GM18867 (cell line): ENCODE results near the gene COBL.

Experiments used
- ATAC-seq: cut with Tn5 transposase; IDR thresholded peaks from one replicate; pipeline ENCODE4 v1.9.1; 2021; ENCODE audit warnings: mild to moderate bottlenecking, moderate library complexity; ENCODE audit not compliant: unreplicated experiment

Gene COBL, protein sequence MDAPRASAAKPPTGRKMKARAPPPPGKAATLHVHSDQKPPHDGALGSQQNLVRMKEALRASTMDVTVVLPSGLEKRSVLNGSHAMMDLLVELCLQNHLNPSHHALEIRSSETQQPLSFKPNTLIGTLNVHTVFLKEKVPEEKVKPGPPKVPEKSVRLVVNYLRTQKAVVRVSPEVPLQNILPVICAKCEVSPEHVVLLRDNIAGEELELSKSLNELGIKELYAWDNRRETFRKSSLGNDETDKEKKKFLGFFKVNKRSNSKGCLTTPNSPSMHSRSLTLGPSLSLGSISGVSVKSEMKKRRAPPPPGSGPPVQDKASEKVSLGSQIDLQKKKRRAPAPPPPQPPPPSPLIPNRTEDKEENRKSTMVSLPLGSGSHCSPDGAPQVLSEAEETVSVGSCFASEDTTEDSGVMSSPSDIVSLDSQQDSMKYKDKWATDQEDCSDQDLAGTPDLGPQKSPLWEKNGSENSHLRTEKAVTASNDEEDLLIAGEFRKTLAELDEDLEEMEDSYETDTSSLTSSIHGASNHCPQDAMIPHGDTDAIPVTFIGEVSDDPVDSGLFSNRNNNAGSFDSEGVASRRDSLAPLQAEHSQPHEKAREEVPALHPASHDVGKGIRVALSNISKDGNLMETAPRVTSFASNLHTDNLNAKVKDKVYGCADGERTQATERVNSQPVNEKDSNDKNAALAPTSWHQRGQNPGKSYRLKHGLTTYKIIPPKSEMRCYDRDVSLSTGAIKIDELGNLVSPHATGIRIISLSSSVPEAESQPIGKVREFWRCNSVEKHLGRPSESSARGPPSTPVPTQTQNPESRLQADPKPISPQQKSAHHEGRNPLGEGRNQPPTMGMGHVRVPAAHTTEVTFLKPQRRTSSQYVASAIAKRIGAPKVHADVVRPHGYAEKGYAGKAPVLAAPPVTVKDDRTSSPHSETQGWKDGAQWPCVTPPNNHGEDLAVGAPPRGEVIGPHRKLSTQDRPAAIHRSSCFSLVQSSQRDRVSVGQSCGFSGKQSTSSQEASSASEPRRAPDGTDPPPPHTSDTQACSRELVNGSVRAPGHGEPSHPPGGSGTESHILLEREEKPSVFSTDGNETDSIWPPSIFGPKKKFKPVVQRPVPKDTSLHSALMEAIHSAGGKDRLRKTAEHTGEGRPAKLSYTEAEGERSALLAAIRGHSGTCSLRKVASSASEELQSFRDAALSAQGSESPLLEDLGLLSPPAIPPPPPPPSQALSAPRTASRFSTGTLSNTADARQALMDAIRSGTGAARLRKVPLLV

DNA sequence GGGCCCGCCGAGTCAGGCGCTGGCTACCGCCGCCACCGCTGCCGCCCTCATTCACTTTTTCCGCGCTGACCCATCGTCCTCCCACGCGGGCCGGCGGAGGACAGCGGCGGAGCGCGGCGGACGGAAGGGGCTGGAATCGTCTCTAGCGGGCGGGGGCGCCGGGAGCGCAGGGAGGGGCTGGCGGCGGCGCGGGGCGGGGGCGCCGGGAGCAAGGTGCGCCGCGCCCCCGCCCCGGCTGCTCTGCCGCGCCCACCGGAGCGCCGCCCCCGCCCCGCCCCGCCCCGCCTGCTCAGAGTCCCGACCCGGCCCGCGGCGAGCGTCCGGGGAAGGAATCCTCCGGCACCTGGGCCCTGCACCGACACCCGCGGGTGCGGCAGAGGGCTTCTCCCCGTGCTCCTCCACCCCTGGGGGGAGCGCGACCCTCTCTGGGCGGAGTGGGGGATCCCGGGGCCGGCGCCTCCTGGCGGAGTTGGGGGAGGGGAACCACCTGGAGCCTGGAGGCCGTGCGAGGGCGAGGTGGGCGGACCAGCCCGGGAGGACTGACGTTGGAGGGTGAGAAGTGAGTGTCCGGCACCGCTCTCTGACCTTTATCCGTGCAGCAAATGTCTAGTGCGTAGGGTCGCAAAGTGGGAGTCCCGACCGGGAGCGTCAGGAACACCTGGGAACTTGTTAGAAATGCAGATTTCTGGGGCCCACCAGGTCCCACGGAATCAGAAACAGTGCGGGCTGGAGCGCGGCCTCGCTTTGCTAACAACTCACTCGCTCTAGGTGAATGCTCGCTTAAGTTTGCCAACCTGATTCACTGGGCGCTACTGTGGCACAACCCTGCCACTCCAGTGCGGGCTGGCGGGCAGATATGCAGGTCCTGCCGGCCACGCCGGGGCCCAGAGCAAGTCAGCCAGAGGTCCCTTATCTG lies at the start of gene COBL:
Gene COBL, minus strand, starts transcription at position 144 of the 916 bp plus-strand sequence. CDS start 176 bp downstream, outside the sequence.
- no peak for ATAC-seq

DNA sequence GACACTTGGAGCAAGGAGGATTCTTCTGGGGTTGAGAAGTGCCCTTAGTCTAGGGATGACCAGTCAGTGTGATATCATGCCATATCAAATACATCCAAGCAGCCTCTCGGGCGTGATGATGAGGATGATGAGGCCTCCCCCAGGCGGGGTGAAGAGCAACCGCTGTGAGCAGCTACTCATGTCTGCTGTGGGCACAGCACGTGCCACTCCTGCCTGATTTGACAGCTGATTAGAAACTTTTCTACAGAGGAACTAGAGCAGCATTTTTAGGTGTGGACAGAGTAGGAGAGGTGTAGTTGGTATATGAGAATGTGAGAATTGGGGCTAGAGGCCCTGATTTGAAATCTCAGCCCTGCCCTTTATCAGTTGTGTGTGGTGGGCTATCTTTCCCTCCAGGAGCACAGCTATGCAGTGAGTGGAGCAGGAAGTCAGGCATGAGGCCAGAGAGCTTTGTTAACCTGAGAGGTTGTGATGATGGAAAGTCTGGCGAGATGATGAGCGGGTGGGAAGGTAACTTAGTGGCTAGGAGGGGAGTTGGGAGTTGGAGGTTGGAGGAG lies 49.6 kb upstream of the COBL start:
- ATAC-seq, result no peak

DNA sequence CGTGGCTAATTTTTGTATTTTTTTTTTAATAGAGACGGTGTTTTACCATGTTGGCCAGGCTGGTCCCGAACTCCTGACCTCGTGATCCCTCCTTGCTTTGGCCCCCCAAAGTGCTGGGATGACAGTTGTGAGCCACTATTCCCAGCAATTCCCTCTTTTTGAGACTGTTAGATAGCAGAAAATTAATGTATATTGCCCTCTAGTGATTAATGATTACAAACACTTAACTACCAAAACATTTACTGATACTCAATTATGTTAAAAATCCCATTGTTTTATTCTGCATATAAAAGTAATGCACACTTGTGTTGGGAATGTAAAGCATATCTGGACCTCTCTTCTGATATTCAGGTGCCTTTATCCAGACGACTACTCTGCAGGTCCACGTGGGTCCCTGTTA lies 41.2 kb upstream of the COBL start:
- ATAC-seq, result no peak

DNA sequence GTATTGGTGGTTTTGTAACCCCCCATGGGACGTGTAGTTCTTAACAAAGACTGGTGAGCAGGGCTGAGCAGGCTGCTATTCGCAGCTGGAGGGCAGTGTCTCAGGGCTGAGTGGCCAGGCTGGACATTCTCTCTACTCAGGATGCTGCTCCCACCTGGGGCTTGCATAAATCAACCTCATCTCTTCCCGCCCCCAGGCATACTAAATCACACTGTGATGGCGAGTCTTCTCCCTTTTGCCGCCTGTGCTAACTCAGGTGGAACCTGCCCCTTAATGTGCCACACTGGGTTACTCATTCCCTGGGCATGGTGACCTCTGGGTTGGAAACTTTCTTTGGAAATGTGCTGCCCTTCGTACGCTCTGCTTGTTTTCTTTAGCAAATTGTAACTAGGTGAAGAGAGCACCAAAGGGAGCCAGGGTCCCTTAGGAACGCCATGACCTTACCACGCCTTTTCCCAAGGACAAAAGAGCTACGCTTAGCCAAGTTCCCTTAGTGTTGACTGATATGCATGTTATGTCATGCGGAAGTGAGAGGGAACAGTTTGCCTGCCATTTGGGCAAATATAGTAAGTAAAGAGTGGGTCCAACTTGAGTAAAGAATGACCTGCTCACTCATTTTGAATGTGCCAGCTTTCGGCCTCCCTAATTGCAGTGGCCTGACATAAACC lies 40.4 kb upstream of the COBL start:
- no peak for ATAC-seq

DNA sequence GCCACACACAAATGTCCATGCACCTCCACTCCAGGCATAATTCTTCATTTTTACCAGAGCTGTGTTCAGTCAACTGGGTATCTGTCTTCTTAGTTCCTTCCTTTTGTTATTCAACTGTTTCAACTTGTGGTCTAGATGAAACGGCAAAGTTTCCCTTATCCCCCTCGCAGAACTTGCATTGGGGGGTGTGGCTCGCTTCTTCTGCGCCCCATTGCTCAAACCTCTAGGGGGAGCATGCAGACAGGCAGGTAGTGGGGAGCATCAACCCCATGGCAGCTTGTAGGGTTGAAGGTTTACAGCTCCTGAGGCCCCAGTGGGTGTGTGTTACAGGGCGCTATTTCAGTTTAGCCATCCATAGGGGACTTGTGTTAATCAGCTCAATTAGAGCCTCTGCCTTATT lies 38.3 kb upstream of the COBL start:
- peak; percentile 56 for ATAC-seq

DNA sequence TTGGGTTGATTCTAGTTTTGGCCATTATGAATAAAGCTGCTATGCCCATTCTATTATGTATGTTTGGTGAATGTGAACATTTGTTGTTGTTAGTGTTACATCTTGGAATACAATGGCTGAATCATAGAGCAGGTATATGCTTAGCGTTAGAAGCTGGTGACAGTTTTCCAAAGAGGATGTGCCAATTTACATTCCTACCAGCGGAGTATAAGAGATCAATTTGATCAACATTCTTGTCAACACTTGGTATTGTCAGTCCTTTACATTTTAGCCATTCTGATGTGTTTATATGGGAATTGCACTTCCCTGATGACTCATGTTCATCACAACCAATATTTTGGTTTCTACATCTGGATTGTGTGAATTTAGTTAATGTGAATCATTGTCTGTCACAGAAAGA lies 37.8 kb upstream of the COBL start:
- no peak for ATAC-seq

DNA sequence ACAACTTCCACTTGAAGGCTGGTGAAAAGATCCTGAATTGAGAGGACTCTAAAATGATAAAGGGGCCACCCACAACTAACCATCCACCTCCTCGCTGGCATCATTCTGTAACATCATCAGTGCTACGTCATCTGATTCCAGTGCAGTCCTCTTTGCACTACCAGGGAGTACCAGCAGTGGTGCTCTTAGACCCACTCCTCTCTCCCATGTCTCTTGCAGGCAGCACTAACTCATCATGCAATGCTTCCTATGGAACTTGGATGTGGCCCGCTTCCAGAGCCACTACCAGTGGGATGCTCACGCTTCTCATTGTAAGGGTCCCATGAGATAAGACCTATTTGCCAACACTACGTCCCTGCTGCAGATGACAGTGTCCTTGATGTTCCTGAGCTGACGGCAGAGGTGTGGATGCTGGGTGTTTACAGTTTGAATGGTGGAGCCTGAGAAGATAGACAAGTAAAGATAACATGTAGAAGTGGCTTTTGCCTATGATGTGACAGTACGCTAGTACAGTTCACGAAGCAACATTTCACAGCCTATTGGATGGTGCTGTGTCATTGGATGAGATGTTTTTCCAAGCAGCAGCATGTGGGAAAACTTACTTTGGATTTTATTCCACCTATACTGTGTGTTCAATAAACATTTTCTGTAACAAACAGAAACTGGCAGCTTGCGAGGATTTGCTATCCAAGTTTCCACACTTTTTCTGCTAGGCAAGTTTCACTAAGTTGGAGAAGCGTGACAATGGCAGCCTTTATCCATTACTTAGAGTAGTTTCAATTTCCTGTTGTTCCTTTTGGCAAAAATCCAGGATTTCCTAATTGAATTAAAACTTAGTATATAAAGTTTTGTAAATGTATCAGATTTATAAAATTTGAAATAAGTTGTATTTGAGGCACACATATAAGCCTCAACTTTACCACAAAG lies 35.8 kb upstream of the COBL start:
- ATAC-seq, result no peak

DNA sequence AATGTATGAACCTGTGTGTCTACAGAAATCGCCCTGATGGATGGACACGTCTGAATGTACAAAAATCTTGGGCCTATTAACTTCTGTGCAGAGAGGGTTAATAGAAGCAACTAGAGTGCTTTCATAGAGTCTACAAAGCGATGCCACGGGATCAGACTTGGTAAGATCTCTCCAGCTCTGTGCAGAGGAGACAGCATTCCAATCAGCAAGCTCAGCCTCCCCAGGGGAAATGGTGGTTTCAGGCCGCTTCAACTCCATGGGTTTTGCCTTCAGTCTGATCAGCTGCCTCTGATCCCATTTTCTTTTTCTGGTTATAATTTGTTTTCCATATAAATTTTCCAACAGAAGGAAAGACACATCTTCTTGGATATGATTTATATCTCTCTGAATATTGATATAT lies 35.1 kb upstream of the COBL start:
- no peak for ATAC-seq

DNA sequence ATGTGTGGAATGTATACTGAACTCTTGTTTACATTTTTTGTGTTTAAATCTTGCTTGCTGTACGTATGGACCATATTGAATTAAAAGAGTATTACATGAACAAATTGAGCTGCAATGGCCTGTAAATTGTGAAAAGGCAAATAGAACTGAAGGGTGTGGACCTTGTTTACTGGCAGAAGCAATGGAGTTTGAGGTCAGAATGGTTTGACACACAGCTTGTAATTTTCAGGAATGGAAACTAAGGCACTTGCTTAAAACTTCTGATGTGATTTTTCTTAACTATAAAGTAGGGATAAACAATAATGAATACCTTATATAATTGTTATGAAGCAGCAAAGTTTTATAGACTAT lies 33.9 kb upstream of the COBL start:
- ATAC-seq, result no peak

DNA sequence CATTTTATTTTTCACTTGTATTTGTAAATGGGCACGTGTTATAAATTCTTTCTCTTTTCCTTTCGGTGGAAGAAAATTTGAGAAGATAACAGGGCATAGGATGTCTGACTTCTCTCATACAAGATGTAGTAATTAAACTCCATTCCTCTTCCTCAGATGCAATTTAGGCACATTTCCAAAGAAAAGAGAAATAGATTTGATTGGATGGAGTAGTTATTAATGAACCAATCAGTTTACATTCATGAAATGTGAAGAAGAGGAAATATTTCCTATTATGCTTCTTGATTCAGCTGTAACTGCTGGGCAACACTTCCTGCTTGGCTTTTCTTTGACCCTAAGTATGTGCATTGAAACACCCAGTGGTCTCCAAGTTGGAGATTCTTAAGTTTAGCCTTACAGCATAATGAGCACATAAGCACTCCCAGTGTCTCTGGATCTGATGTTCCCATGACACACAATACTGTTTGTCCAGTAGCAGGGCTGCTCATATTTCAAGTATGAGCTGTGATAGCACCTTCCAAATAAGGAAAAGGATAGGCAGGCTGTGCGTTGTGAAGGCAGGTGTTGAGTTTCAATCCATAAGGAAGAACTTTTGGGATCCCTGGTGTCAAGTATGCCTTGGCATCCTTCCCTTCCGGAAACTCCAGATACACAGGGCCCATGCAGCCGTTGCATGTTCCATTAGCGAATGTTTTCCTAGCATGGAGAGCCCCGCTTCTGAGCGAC lies 33.4 kb upstream of the COBL start:
- ATAC-seq, result no peak

DNA sequence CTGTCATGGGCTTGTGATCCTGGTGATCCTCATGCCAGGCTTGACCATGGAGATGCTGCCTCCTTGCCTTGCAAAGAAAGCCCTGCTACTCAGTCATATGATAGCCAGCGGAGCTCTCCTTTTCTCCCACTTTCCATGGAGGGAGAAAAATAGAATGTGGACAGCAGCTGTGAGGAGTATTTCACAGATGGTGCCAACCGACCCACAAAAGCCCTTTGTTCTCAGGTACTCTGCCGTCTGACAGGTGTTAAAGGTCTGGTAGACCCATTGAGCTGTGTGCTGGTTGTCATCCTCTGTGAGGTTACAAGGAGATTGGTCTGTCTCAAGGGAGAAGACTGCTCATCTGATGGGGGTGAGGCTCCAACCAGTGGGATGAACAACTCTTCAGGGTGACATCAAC lies 29.5 kb upstream of the COBL start:
- ATAC-seq, result no peak

DNA sequence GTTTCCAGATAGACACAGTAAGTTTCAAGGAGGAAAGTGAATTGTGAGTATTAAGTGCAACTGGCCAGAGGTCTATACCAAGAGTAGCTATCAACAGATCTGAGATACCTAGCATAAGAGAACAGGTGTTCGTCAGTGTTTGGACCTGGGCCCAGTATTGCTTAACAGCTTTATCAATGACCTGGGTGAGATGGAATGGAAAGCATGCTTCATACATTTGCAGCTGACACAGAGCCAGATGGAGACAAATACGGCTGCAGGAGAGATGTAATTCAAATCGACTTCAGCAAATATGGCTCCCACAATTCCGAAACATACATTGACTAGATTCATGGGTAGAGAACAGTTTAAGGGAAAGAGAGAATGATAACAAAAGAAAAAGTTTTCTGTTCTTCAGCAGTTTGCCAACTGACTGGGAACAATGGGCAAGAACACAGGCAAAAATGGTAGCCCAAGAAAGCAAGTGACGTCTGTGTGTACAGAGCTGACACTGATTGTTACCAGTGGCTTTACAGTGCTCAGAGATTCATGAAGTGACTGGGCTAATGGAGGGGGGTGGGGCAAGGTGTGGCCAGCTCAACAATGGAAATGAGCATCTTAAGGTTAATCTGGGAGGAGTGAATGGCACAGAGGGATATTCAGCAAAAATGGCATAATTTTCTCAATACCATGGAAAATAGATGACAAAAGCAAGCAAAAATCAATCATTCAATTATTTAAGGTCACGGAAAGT lies 28.0 kb upstream of the COBL start:
- ATAC-seq, result no peak

DNA sequence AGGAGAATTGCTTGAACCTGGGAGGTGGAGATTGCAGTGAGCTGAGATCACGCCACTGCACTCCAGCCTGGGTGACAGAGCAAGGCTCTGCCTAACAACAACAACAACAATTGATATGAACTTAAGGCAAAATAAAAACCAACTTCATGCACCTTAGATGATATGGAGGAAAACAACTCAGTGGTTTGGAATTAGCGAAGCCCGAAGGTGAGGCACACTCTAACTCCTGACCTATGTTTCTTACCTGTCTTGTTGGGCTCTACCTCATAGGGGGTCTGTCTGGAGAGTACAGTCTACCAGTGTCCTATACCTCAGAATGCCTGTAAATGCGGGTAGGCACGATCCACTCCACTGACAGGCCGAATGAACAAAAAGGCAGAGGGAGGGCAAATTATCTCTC lies 24.3 kb upstream of the COBL start:
- ATAC-seq, result no peak

DNA sequence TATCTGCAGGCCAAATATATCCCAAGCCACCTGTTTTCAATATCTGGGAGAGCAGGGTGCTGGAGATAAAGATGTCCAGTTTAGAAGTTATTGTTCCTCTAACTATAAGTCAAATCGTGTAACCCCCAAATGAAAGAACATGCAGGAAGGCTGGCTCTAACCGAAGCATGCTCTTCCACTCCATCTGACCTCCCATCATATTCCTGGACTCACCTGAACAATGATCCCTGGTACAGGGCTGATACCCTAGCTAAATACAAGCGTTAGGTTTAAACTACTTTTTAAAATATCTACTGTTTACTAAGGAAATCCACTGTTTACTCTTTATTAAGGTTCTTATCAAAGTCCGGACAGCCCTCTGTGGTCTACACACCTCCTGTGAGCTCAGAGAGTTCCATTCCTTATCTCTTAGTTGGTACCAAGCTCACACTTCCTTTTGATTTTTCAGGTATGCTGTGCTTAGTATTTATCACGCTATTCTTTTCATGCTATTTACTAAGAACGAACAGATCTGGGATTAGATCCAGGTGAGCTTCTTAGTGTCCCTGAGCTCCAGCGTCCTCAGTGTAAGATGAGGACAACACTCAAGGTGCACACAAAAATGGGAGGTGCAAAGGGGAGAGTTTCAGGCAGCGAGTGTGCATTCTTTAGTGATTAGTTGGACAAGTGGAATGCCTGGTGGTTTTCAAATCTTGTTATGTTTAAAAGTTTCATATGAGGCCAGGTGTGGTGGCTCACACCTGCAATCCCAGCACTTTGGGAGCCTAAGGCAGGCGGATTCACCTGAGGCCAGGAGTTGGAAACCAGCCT lies 23.6 kb upstream of the COBL start:
- no peak for ATAC-seq

DNA sequence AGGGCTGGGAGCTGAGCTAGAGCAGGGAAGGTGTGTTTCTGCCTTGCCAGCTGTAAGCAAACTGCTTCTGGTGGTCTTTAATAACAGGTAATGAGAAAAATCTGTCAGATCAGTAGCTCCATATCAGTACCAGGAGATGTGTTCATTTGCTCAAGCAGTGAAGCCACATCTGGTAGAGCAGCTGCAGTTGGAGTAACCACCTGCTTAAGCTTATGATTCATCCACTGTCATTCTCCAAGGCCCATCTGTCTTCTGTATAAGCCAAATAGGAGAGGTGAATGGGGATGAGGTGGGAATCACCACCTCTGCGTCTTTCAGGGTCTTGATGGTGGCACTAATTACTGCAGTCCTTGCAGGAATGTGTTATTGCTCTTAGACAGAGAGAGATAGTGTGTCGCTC lies 18.4 kb upstream of the COBL start:
- no peak for ATAC-seq

DNA sequence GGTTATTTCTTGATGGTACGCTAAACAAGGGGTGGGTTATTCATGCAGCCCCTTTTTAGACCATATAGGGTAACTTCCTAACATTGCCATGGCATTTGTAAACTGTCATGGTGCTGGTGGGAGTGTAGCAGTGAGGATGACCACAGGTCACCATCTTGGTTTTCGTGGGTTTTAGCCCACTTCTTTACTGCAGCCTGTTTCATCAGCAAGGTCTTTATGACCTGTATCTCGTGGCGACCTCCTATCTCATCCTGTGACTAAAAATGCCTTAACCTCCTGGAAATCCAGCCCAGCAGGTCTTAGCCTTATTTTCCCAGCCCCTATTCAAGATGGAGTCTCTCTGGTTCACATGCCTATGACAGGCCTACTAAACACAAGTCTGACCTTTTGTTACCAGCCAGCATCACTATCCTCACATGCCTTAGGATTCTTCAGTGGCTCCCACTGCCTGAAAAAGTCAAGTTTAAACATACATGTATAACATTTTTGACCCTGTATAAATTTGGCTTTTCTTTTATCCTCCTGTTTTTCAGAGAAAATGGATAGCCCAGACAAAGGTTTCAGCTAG lies 13.2 kb upstream of the COBL start:
- no peak for ATAC-seq
